Keratinocyte (primary cell): ENCODE data around the gene ILK.

Experiments used
- CTCF ChIP-seq, 3 experiments: IDR thresholded peaks in 1 of 3; conservative IDR thresholded peaks in 1 of 3; optimal IDR thresholded peaks in 1 of 3; 2 replicates in 2 of 3; 3 replicates in 1 of 3; pipeline versions ENCODE3 to v1.5.1; 2011; ENCODE audit warnings: low read length in 3 of 3, mild to moderate bottlenecking in 3 of 3, moderate library complexity in 2 of 3, control low read depth in 1 of 3, inconsistent platforms in 1 of 3; ENCODE audit not compliant: insufficient read depth in 2 of 3; ENCODE audit errors: extremely low read depth in 1 of 3
- EZH2 ChIP-seq: IDR thresholded peaks from one replicate; pipeline ENCODE4 v1.6.1; 2012; ENCODE audit warnings: inconsistent platforms, mild to moderate bottlenecking, low read length, moderate library complexity

GRCh38 chr11:6604081-6604626, 580 bp downstream of the ILK start:
- TF ChIP-seq CTCF (optimal IDR thresholded peaks at IDR 0.05 in 1 of 3, IDR thresholded peaks at IDR 0.05 in 1 of 3, conservative IDR thresholded peaks at IDR 0.05 in 1 of 3; ENCODE audit: extremely low read depth in 1 of 3, insufficient read depth in 2 of 3, low read length in 3 of 3) (peak in 2 of 3 experiments; percentile 9 to 45), EZH2 (no peak)
